GM12878 (cell line): ENCODE results near the gene PATE4. TPM values are rescaled to one million over a fixed set of nuclear protein-coding genes. Genes with fewer than 3 reads are reported as not detected.

Source experiments
- ATAC-seq: fragments of 200-7000 bp; cut with Tn5 transposase; 3 replicates; pipeline ENCODE4 v1.9.1; 2020; ENCODE audit warnings: mild to moderate bottlenecking, moderate library complexity
- BruUV-seq: library from RNA; stranded (reverse); fragments of 400-500 nt; replicated peaks from 2 replicates; lab custom pipeline; 2021; lab: Mats Ljungman, UMichigan
- CTCF ChIA-PET: fragments of 300-600 bp; sonication (Branson Sonifier 250); formaldehyde crosslinking; extraction: SDS; loops from one replicate; lab custom pipeline; 2021; ENCODE audit warnings: inconsistent platforms; lab: Yijun Ruan, JAX
- POLR2A ChIA-PET: fragments of 350-600 bp; formaldehyde crosslinking; extraction: SDS; loops from one replicate; lab custom pipeline; 2021; ENCODE audit warnings: inconsistent platforms; lab: Charles Lee
- RAD21 ChIA-PET: fragments of 300-600 bp; sonication (Branson Sonifier 250); formaldehyde crosslinking; loops from one replicate; lab custom pipeline; 2023; ENCODE audit warnings: antibody characterized with exemption; ENCODE audit not compliant: unreplicated experiment; lab: Charles Lee
- SMC1A ChIA-PET: fragments of 300-600 bp; sonication (Branson Sonifier 250); formaldehyde crosslinking; loops from one replicate; lab custom pipeline; 2023; ENCODE audit not compliant: unreplicated experiment, uncharacterized antibody; lab: Charles Lee
- DNase-seq: peaks from one replicate; pipeline ENCODE4 v3.0.0-alpha.2; 2011; ENCODE audit warnings: low read depth, low spot score
- FAIRE-seq: peaks from 3 replicates; lab custom pipeline; 2011; peaks lifted over from hg19 to GRCh38; lab: Jason Lieb, UNC
- H2AFZ ChIP-seq: 2 replicates; pipeline ENCODE4 v1.6.0; 2011; ENCODE audit warnings: low read depth, low read length, control low read depth; ENCODE audit not compliant: control insufficient read depth
- H3K27ac ChIP-seq: 2 replicates; pipeline ENCODE4 v1.5.1; 2011; ENCODE audit warnings: control low read depth; ENCODE audit not compliant: control insufficient read depth, insufficient read depth
- H3K27me3 ChIP-seq, 2 experiments: replicated peaks in 1 of 2; 2 replicates each; pipeline versions ENCODE4 v1.6.0 to v1.6.1; 2011; ENCODE audit warnings: low read length in 1 of 2; ENCODE audit not compliant: control insufficient read depth in 2 of 2, insufficient read depth in 2 of 2
- H3K36me3 ChIP-seq, 2 experiments: 2 replicates each; pipeline ENCODE4 v1.5.1; 2011; ENCODE audit warnings: low read length in 1 of 2; ENCODE audit not compliant: control insufficient read depth in 2 of 2, insufficient read depth in 2 of 2
- H3K4me1 ChIP-seq: 2 replicates; pipeline ENCODE4 v1.6.1; 2011; ENCODE audit warnings: mild to moderate bottlenecking, low read length, moderate library complexity, mixed read lengths; ENCODE audit not compliant: control insufficient read depth, insufficient read depth
- H3K4me2 ChIP-seq: 2 replicates; pipeline ENCODE4 v1.6.0; 2011; ENCODE audit warnings: control low read depth; ENCODE audit not compliant: control insufficient read depth, insufficient read depth
- H3K4me3 ChIP-seq: fragments of 200-600 bp; sonication (generic); 2 replicates; pipeline ENCODE4 v1.5.1; 2016
- H3K79me2 ChIP-seq: 2 replicates; pipeline ENCODE4 v1.6.0; 2011; ENCODE audit warnings: low read length; ENCODE audit not compliant: control insufficient read depth, insufficient read depth
- H3K9ac ChIP-seq: 2 replicates; pipeline ENCODE4 v1.8.0; 2011; ENCODE audit warnings: low read length, control low read depth, mixed read lengths; ENCODE audit not compliant: control insufficient read depth, insufficient read depth
- H3K9me3 ChIP-seq: replicated peaks from 3 replicates; pipeline ENCODE4 v1.5.1; 2011; ENCODE audit warnings: mild to moderate bottlenecking, low read length; ENCODE audit not compliant: control insufficient read depth, insufficient read depth
- H4K20me1 ChIP-seq: 2 replicates; pipeline ENCODE4 v1.6.0; 2011; ENCODE audit not compliant: control insufficient read depth, insufficient read depth
- BRCA1 ChIP-seq: IDR thresholded peaks from 2 replicates; pipeline ENCODE4 v1.6.1; 2011; ENCODE audit warnings: low read depth, low read length, improper control_type of control experiment
- CREB1 ChIP-seq: IDR thresholded peaks from 2 replicates; pipeline ENCODE4 v1.6.1; 2012; ENCODE audit warnings: low read depth, mild to moderate bottlenecking, inconsistent platforms
- FOXK2 ChIP-seq: fragments of 450-650 bp; IDR thresholded peaks from 2 replicates; pipeline ENCODE4 v1.6.1; 2017; ENCODE audit warnings: mild to moderate bottlenecking, moderate library complexity
- IKZF2 ChIP-seq, 2 experiments: fragments of 450-650 bp; IDR thresholded peaks; 2 replicates each; pipeline ENCODE4 v1.6.1; 2017; ENCODE audit warnings: mild to moderate bottlenecking in 2 of 2, moderate library complexity in 2 of 2
- JUNB ChIP-seq: IDR thresholded peaks from 2 replicates; pipeline ENCODE4 v1.6.1; 2016; ENCODE audit warnings: antibody characterized with exemption, mild to moderate bottlenecking
- KDM1A ChIP-seq: fragments of 200-600 bp; sonication (generic); IDR thresholded peaks from 2 replicates; pipeline ENCODE4 v1.6.1; 2016; ENCODE audit warnings: borderline replicate concordance
- MAX ChIP-seq: IDR thresholded peaks from 2 replicates; pipeline ENCODE4 v1.6.1; 2012; ENCODE audit warnings: low read depth, low read length, improper control_type of control experiment
- MEF2B ChIP-seq: fragments of 450-650 bp; IDR thresholded peaks from 2 replicates; pipeline ENCODE4 v1.6.1; 2018; ENCODE audit warnings: mild to moderate bottlenecking, moderate library complexity; ENCODE audit not compliant: partially characterized antibody, poor library complexity, severe bottlenecking
- MYC ChIP-seq: IDR thresholded peaks from 2 replicates; pipeline ENCODE4 v1.6.1; 2011; ENCODE audit warnings: mild to moderate bottlenecking, low read length, moderate library complexity, inconsistent platforms; ENCODE audit not compliant: insufficient read depth, insufficient replicate concordance, insufficient read length, severe bottlenecking
- NR2C2 ChIP-seq: IDR thresholded peaks from 2 replicates; pipeline ENCODE4 v1.6.1; 2011; ENCODE audit warnings: borderline replicate concordance, low read depth; ENCODE audit not compliant: control insufficient read depth, insufficient read length
- PAX8 ChIP-seq: fragments of 450-650 bp; IDR thresholded peaks from 2 replicates; pipeline ENCODE4 v1.6.1; 2017; ENCODE audit warnings: mild to moderate bottlenecking, moderate library complexity
- PML ChIP-seq: IDR thresholded peaks from 2 replicates; pipeline ENCODE4 v1.6.1; 2012; ENCODE audit warnings: low read length, inconsistent platforms
- POLR2AphosphoS2 ChIP-seq: IDR thresholded peaks from 2 replicates; pipeline ENCODE4 v1.6.1; 2011; ENCODE audit warnings: low read depth, mild to moderate bottlenecking, low read length, improper control_type of control experiment, moderate library complexity
- RBBP5 ChIP-seq: fragments of 200-600 bp; sonication (generic); conservative IDR thresholded peaks from 2 replicates; pipeline ENCODE4 v1.6.1; 2016
- RFX5 ChIP-seq: IDR thresholded peaks from 2 replicates; pipeline ENCODE4 v1.6.1; 2011; ENCODE audit warnings: low read depth, low read length, improper control_type of control experiment
- SIN3A ChIP-seq: IDR thresholded peaks from 2 replicates; pipeline ENCODE4 v1.6.1; 2012; ENCODE audit warnings: low read depth, low read length, improper control_type of control experiment
- SMC3 ChIP-seq: IDR thresholded peaks from 2 replicates; pipeline ENCODE4 v1.6.1; 2011; ENCODE audit warnings: low read length, improper control_type of control experiment, borderline replicate concordance
- SPI1 ChIP-seq: IDR thresholded peaks from 2 replicates; pipeline ENCODE4 v1.6.1; 2011; ENCODE audit warnings: low read depth, mild to moderate bottlenecking, low read length, moderate library complexity, borderline replicate concordance; ENCODE audit not compliant: insufficient read depth
- TCF3 ChIP-seq: IDR thresholded peaks from 2 replicates; pipeline ENCODE4 v1.6.1; 2012; ENCODE audit warnings: low read depth, mild to moderate bottlenecking, low read length, borderline replicate concordance; ENCODE audit not compliant: insufficient read depth
- WRNIP1 ChIP-seq: IDR thresholded peaks from 2 replicates; pipeline ENCODE4 v1.6.1; 2011; ENCODE audit warnings: low read depth, low read length, improper control_type of control experiment, borderline replicate concordance
- YBX1 ChIP-seq: fragments of 450-650 bp; IDR thresholded peaks from 2 replicates; pipeline ENCODE4 v1.6.1; 2016; ENCODE audit warnings: antibody characterized with exemption
- ZBTB33 ChIP-seq: fragments of 450-650 bp; IDR thresholded peaks from 2 replicates; pipeline ENCODE4 v1.6.1; 2017; ENCODE audit warnings: mild to moderate bottlenecking
- ZNF622 ChIP-seq: fragments of 450-650 bp; IDR thresholded peaks from 2 replicates; pipeline ENCODE4 v1.6.1; 2017; ENCODE audit warnings: mild to moderate bottlenecking, inconsistent platforms
- WGBS: methylation state at CpG from one replicate; pipeline ENCODE4 v1.1.6; 2016; ENCODE audit warnings: low lambda C conversion rate; ENCODE audit not compliant: insufficient replicate concordance, insufficient coverage; ENCODE audit errors: missing lambda C conversion rate; 5-methylcytosine and 5-hydroxymethylcytosine counted together
- in situ Hi-C: fragments of 300-500 bp; cut with MboI; formaldehyde crosslinking; loops from 9 replicates; pipeline ENCODE4 v1.14.3; 2018; ENCODE audit warnings: mixed read lengths
- intact Hi-C: fragments of 100-400 bp; cut with micrococcal nuclease; formaldehyde crosslinking; loops from one replicate; pipeline ENCODE4 v1.14.2; 2022; ENCODE audit not compliant: unreplicated experiment
- polyA plus RNA-seq, 11 experiments: library from polyadenylated mRNA; depleted of rRNA in 4 of 11; unstranded in 6 of 11; stranded (reverse) in 5 of 11; fragments of >200 nt; fragmentation: Nextera tagmentation in 4 of 11; fragmentation: Illumina TruSeq in 1 of 11; extraction: Ambion mirVana in 4 of 11; extraction: Trizol in 1 of 11; gene quantifications; 1 replicate in 1 of 11; 2 replicates in 10 of 11; pipeline versions ENCODE4 v1.2.1 to v1.2.3, GENCODE V29; 2011 to 2016; ENCODE audit warnings: inconsistent platforms in 2 of 11, missing spikeins in 2 of 11, low read depth in 1 of 11
- total RNA-seq, 4 experiments: library from RNA; depleted of rRNA in 3 of 4; stranded (reverse); fragments of >200 nt in 3 of 4; fragmentation: Illumina TruSeq in 1 of 4; extraction: Trizol in 1 of 4; gene quantifications; 2 replicates each; pipeline versions ENCODE4 v1.2.1 to v1.2.3, GENCODE V29; 2013 to 2021

The PATE4 gene
- total and polyA plus RNA-seq, 10 of the 15 experiments (the other 5 are each of a cell fraction or from before 2014, with no cell fraction given): 0.17 TPM; not detected in 9

- TF ChIP-seq NR2C2: no peak
- no peak for TF ChIP-seq YBX1
- TF ChIP-seq BRCA1: no peak
- no peak for TF ChIP-seq ZBTB33
- no peak for TF ChIP-seq KDM1A
- no peak for TF ChIP-seq RBBP5
- TF ChIP-seq SMC3: peak; percentile 54; the same call in 1 of the 2 replicates
- TF ChIP-seq MEF2B: no peak
- no peak for TF ChIP-seq PML
- TF ChIP-seq SIN3A: no peak
- no peak for TF ChIP-seq CREB1
- TF ChIP-seq RFX5: no peak
- no peak for TF ChIP-seq MAX
Measured at GRCh38 chr11:125874556-125875124, 41.5 kb downstream of the PATE4 start (continued).

DNA sequence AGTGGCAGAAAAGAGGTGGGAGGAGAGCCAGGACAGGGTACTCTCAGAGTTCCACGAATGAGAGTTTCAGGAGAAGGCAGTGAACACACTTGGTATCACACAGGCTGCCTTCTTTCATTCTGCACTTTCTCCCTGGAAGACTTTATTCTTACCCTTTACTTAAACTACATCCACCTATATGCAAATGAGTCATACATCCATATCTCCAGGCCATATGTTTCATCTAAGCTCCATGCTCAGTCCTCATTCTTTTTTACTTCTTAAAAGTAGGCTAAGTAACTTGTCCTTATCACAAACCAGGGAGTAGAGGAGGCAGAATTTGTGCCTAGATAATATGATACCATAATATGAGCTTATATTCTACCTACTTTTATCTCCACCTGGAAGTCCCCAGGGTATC is 48.2 kb downstream of the PATE4 start:
- SMC1A ChIA-PET: interaction anchor here (0.8 kb wide), 1 partner anchor 238 kb away, joined by 3 read pairs; no protein-coding TSS in a partner anchor
- no peak overlapping the region for H3K27ac ChIP-seq
- no peaks in the 10 kb centered on the region for H3K9me3 ChIP-seq
- no peaks in the 10 kb centered on the region for H3K36me3 ChIP-seq
- BruUV-seq: no TSS peak
- H3K4me1 ChIP-seq: no peaks in the 10 kb centered on the region
- intact Hi-C loops: no loop called here
- no peak overlapping the region for H3K9ac ChIP-seq
- RAD21 ChIA-PET: no interaction called here
- no peak overlapping the region for H3K4me3 ChIP-seq
- no peaks in the 10 kb centered on the region for H4K20me1 ChIP-seq
- no peaks in the 10 kb centered on the region for H3K27me3 ChIP-seq
- DNase-seq (no peak), FAIRE-seq (no peak), ATAC-seq (no peak)
- in situ Hi-C loops: loop anchor here (25.0 kb wide), 1 partner anchor 919 kb away; the partner anchor contains the start of gene CCDC15
- CTCF ChIA-PET: interaction anchor here (2.0 kb wide), 1 partner anchor 15 kb away, joined by 5 read pairs; no protein-coding TSS in a partner anchor
- H3K79me2 ChIP-seq: peaks cover 3% of the 10 kb centered on the region
- no peak overlapping the region for H3K4me2 ChIP-seq
- POLR2A ChIA-PET: no interaction called here
- 53% methylated on average over 1 of the region's 1 CpG for WGBS
- no peak overlapping the region for H2AFZ ChIP-seq
- TF ChIP-seq PAX8: no peak
- no peak for TF ChIP-seq JUNB
- no peak for TF ChIP-seq SPI1
- no peak for TF ChIP-seq ZBTB33
- TF ChIP-seq IKZF2 (IDR thresholded peaks at IDR 0.05): no peak
- TF ChIP-seq FOXK2: no peak
- no peak for TF ChIP-seq WRNIP1
- no peak for TF ChIP-seq TCF3
- TF ChIP-seq POLR2AphosphoS2: no peak
- no peak for TF ChIP-seq ZNF622
- no peak for TF ChIP-seq MYC
